ENCODE results near the gene PSMG1.

GRCh38 chr21:39169906-39170305, 13.3 kb downstream of the PSMG1 start:
- TF ChIP-seq CREB1 (IDR thresholded peaks at IDR 0.05; ENCODE audit: low read depth) (no peak), TCF12 (IDR thresholded peaks at IDR 0.05; ENCODE audit: low read depth) (no peak)
